Liver (tissue), 3 donors: ENCODE results near the gene SORBS2.

Experiments used
- ATF3 ChIP-seq: IDR thresholded peaks from 2 replicates; pipeline ENCODE4 v1.6.1; 2016; ENCODE audit warnings: antibody characterized with exemption
- CTCF ChIP-seq: fragments of 150-350 bp; IDR thresholded peaks from 2 replicates; pipeline ENCODE4 v1.5.1; 2017; ENCODE audit warnings: improper control_type of control experiment, low read depth, low read length; ENCODE audit not compliant: missing input control
- EGR1 ChIP-seq, 2 donors: IDR thresholded peaks; 2 replicates each; pipeline ENCODE4 v1.6.1; 2016 to 2018; ENCODE audit warnings: antibody characterized with exemption in 2 of 2, low read depth in 2 of 2
- FOXA1 ChIP-seq: IDR thresholded peaks from 2 replicates; pipeline ENCODE4 v1.6.1; 2016; ENCODE audit warnings: antibody characterized with exemption
- GABPA ChIP-seq, 2 donors: IDR thresholded peaks in 1 of 2; conservative IDR thresholded peaks in 1 of 2; 2 replicates each; pipeline ENCODE4 v1.6.1; 2016; ENCODE audit warnings: antibody characterized with exemption in 2 of 2, mild to moderate bottlenecking in 1 of 2, moderate library complexity in 1 of 2
- MAX ChIP-seq: IDR thresholded peaks from 2 replicates; pipeline ENCODE4 v1.6.1; 2016; ENCODE audit warnings: antibody characterized with exemption
- RXRA ChIP-seq, 2 donors: IDR thresholded peaks; 2 replicates each; pipeline ENCODE4 v1.6.1; 2017 to 2018; ENCODE audit warnings: antibody characterized with exemption in 2 of 2, mild to moderate bottlenecking in 1 of 2
- SP1 ChIP-seq: IDR thresholded peaks from 2 replicates; pipeline ENCODE4 v1.6.1; 2018; ENCODE audit warnings: antibody characterized with exemption, mild to moderate bottlenecking
- TAF1 ChIP-seq: conservative IDR thresholded peaks from 2 replicates; pipeline ENCODE4 v1.6.1; 2016; ENCODE audit warnings: antibody characterized with exemption, mild to moderate bottlenecking
- YY1 ChIP-seq: IDR thresholded peaks from 2 replicates; pipeline ENCODE4 v1.6.1; 2016; ENCODE audit warnings: antibody characterized with exemption, mild to moderate bottlenecking
- donor health status: healthy.
- donor health status: healthy.

DNA sequence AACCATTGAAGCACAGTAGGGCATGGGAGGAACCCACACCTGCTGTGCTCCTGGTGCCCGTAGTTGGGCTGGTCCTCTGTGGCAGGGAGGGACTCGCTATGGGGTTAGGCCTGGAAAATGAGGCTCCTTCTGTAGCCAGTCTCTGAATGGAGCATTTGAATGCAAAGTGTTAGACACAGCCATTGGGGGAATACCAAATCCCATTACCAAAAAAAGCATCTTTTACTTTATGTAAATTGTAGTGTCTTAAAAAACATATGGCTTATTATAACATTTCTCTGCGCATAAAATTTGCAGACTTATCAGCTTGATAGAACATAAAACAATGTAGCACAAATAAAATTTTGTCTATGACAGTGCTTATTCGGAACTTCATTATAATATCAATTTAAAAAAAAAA lies 147.5 kb downstream of the SORBS2 start:
- TF ChIP-seq CTCF (no peak), TAF1 (no peak), FOXA1 (no peak), ATF3 (no peak), MAX (no peak), EGR1 (IDR thresholded peaks at IDR 0.05; ENCODE audit: low read depth in 2 of 2) (no peak), RXRA (IDR thresholded peaks at IDR 0.05) (no peak), YY1 (no peak), SP1 (no peak), GABPA (IDR thresholded peaks at IDR 0.05 in 1 of 2, conservative IDR thresholded peaks at IDR 0.05 in 1 of 2) (no peak)
